HG03175 (cell line): Measurements from ENCODE around the gene CDH2.

Source experiments
- ATAC-seq: cut with Tn5 transposase; IDR thresholded peaks from one replicate; pipeline ENCODE4 v1.9.1; 2021; ENCODE audit warnings: mild to moderate bottlenecking, moderate library complexity; ENCODE audit not compliant: unreplicated experiment

Gene CDH2

DNA sequence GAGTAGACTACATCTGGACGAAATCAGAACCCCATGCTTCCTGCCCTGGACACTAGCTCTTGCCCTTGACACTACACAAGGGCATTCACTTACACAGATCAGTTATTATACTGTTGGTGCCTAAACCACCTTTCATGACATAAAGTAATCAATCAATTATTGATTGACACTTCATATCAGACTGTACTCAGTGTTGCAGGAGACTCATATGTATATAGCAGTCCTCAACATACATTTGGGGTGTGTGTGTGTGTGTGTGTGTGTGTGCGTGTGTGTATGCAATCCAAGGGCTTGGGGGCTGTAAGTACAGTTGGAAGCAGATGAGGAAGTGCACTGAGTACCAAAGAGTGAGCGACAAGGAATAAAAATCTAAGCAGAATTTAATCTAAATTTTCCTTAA is 5.1 kb downstream of the CDH2 start:
- no peak for ATAC-seq

DNA sequence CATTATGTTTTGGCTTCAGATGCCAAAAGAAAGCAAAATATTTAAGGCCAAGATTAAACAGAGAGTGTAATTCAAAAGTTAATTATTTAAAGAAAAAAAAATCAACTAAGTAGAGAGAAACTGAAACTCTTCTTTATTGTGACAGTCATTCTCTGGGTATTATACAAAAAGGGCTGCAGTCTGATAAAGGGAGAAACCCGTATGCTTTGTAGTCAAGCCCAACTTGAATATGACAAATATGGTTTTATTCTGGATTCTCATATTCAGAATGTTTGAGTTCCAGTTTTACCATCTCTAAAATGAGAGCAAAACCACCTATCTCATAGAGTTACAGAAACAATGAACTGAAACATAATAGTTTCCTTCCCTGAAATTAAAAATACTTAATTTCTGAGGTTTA is 8.2 kb downstream of the CDH2 start:
- no peak for ATAC-seq

DNA sequence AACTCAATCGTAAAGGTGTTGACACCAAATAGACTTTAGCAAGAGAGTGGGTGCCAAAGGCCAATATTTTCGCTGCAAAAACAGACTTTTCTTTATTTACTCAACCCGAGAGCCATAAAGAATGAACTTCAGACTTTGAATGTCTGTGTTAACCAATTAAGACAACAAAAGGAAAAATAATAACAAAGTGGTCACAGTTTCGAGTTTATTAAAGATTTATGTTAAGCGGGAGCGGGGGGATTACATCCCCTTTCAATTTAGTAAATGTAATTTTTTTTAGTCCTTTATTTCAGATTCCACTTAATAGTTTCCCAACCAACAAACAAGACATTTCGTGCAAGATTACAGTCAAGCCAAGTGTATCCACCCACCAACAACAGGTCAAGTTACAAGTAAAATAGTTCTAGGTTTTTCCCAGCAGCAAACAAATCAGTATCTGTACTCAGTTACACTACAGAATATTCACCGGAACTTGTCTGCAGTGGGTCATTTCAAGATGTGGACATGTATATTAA is 9.0 kb downstream of the CDH2 start:
- no peak for ATAC-seq

DNA sequence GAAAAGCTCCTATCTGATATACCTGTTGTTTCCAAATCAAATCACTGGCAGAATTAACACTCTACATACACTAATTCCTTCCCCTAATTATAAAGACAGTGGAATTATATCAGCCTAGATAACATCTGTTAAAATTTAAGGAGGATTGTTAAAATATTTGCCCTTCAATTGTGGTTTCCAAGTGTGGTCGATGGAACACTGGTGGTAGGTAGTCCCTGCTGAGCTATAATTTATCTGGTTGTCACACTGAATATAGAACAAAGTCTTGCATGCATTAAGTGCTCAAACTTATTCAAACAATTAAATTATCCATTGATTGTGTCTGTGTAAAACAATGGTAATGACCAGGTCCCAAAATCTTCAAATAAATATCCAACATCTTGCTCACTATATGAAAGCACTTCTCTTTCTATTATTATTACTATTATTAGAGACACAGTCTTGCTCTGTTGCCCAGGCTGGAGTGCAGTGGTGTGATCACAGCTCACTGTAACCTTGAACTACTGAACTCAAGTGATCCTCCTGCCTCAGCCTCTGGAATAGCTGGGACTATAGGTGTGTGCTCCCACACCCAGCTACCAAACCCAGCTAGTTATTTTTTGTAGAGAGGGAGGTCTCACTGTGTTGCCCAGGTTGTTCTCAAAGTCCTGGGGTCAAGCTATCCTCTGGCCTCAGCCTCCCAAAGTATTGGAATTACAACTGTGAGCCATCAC is 12.0 kb downstream of the CDH2 start:
- ATAC-seq = no peak

DNA sequence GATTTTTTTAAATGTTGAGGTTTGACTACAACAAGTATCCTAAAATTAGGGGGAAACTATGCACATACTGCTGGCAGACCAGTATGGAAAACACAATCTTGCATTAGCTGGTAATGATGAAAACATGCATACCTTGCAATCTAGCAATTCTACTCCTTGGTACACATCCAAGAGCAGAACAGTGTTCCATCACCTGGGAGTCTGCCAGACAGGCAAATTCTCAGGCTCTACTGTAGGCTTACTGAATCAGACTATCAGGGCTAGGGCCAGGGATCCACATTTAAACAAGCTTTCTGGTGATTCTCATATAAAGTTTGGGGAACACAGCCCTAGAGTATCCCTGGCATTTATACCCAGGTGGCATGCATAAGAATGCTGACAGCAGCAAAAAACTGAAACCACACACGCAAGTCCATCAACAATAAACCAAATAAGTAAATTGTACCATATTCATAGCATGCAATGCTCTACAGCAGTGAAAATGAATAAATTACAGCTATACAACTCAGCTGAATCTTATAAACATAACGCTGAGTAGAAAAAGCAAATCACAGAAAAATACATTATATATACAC is 13.6 kb downstream of the CDH2 start:
- ATAC-seq = no peak

DNA sequence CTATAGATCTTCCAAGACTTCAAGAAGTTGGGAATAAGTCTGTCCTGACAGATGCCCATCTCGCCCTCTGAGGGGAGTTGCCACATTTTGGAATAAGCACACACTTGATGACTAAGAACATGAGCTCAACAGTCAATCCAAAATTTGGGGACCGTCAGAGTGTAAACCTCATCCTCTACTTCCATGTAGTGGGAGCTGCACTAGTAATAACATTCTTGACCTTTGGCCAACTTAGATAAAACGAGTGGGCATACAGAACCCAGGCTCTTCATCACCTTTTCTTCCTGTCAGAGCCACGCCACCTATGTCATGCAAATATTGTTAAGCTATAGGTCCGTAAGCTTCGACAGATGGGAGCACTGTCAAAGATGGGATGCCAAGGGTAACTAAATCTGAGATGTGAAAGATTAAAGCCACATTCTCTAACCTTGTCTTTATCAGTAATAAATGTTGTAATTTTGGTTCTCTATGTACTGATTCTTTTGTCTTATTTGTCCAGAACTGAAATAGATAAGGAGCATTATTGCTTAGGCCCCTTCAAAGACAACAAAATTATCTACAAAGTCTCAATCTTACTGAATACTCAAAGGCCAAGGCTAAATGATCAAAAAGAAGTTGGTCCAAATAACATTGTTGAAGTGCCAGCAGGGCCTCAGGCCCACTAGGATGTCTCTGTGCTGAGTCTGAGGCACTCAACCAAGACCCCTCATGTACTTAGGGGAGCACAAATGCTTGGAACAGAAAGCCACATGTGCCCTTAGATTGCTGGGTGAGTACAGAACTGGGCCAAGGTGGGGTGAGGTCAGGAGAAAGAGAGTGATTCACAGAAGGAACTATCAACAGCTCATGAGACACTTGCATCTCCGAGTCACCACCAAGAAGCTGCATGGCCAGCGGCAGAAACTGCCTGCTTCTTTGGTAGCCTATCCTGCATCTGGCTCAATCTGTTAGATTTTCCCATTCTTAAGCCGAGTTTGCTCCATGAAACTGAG is 15.0 kb downstream of the CDH2 start:
- no peak for ATAC-seq

DNA sequence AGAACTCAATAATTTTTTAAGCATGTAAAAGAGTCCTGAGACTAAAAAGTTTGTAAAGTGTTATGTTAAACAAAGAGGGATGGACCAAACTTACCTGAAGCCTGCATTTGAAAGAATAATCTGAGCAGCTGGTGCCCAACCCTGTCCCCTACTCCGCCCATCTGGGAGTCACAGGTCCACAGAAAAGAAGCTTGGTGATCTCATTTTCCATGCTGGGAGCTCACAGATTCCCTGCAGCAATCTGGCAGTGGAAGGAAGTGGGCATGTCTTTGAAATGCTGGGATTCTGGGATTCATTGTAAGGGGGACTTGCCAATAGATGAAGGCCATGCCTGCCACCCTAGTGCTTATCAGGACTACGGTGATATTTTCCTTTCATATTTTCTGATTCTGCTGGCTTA is 17.9 kb downstream of the CDH2 start:
- ATAC-seq = no peak

DNA sequence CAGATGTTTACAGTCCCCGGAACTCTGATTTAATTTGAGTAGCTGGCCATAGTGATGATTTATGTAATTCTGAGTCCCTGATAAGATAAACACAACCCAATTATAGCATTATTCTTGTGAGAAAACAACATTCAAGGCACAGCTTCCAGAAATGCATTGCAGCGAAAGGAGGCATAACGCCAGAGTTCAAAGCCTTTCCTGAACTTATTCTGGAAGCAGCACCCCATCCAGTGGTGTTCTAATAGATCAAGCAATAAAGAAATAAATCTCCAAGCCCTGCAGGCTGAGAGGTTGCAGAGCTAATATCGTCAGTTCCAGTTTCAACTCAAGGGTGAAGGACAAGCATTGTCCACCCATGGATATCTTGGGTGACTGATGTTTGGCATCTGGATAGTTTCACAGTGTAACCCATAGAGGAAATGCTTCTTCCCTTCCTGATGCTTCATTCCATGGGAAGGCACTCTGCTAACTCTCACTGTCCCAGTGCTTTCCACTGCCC is 18.8 kb downstream of the CDH2 start:
- ATAC-seq = no peak

DNA sequence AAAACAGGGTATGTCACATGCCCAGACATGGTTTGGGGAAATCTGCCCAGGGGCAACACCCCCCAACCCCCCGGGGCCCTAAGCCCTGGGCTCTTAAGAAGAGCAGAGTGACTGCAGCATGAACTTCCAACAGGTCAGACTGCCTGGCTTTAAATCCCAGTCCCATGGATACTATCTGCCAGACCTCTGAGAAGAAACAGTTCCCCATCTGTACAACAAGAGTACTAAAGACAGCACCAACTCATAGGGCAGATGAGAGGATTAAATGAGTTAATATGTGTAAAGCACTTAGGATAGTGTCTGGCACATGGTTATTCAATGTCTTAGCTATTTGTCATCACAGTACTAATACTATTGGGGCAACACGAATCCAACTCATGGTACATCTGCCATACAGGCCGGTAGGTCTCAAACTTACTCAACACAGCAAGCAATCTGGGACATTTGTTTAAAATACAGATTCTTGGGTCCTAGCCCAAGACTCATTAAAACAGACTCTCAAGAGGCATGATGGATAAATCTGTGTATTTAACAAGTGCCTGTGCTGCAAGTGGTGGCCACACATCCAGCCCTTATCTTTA is 23.4 kb downstream of the CDH2 start:
- ATAC-seq = no peak

DNA sequence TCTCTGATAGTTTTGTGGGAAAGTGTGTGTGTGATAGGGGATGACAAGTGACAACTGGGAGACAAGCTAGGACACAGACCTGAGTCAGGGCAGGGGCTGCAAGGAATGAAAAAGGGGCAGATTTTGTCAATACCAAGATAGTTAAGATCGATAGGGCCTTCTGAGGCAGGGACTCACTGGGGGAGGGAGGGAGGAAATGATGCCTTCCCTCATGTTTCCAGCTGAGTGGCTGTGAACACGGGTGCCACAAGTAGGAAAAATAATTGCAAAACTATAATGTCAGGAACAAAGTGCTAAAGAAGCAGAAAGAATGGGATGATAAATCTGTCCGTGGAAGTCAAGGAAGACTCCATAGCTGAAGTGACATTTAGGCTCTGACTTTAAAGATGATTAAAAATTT is 24.2 kb downstream of the CDH2 start:
- ATAC-seq = no peak

DNA sequence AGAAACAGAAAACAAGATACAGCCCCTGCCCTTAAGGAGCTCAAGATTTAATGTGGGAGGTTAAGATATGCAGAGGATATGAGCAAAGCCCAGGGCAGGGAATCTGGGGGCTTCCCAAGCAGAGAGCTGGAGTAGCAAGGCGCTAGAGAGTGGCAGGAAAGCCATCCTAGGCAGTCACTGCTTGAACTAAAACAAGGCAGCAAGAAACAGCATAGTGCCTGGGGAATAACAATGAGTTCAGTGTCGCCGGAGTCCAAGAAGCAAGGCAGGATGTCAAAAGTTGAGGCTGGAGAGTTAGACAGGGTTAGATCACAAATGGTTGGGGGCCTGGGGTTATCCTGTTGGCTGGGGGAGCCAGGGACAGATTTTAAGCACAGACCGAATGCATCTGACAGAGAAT is 24.6 kb downstream of the CDH2 start:
- ATAC-seq = no peak

DNA sequence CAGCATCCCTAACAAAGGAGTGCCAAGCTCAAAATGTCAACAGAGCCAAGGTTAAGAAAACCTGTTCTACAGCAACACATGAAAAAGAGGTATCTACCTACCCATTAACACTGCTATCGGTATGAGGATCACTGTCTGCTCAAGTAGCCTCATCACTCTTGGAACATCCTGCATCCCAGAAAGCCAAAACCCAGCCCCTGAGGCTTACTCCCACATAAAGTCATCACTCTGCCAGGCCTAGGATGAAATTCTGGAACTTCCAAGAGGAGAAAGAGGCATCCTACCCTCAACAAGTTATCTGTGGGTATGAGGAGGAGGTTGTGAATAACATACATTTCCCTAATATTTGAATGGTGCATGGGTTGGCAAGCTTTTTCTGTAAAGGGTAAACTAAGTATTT is 25.5 kb downstream of the CDH2 start:
- ATAC-seq = no peak

DNA sequence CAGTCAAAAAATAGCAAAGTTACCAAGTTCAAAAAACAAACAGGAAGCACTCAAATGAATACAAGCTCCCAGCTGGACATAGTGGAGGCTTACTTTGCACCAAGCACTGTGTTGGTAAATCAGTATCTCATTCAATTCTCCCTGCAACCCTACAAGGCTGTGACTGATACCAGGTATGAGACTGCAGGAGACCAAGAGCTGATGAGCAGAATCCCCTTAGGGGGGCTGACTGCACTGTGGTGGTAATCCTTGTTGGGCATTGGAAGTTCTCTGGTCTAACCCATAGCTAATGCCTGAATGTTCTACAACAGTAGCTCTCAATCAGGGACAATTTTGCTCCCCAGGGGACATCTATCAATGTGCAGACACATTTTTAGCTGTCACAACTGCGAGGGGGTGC is 26.0 kb downstream of the CDH2 start:
- ATAC-seq = no peak

DNA sequence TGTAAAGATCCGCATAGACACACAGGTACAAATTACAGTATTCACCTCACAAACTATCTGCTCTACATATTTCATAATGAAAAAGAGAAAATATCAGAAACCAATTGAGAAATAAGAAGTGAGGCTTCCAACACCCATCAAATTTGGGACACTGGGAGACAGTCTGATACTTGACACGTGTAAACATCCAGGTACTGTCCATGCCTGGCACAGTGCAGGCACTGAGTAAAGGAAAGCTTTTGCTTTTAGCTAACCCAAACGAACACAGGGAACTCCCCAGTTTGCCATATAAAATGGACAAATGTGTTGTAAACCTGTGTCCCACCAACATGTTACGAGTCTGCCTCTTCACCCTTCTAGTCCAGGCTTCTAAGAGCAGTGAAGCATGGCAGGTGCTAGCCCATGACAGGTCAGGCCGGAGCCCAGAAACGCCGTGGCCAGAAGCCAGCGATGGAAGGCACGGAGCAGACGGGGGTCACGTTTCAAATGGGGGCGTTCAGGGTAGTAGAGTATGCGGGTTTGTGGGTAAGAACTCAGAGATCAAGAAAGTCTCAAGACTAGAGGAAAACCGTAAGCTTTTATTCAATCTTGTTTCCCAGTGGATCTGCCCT is 27.0 kb downstream of the CDH2 start:
- ATAC-seq = no peak

DNA sequence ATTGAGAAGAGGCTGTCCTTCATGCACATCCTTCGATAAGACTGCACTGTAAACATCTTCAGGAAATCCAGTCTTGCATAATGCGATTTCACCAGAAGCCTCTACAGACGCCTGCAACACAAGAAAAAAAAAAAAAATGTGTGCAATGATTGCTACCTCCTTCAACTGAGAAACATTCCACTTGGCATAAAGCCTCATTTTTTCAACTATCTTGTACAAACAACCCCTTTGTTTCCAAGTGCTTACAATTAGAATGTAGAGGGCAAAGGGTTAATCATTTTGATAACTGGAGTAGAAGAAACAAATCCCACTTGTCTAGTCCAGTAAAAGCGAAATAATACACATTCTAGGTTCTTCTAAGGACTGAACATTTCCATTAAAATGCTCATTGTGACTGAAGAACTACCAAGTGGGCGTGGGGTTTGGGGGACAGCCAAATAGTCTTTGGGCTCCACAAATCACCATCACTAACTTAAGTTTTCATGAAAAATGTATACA is 29.2 kb downstream of the CDH2 start:
- no peak for ATAC-seq

DNA sequence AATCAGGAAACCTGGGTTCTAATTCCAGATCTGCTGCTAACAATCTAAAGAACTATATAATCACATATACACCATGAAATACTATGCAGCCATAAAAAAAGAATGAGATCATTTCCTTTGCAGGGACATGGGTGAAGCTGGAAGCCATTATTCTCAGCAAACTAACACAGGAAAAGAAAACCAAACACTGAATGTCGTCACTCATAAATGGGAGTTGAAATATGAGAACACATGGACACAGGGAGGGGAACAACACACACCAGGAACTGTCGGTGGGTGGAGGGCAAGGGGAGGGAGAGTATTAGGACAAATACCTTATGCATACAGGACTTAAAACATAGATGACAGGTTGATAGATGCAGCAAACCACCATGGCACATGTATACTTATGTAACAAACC is 33.2 kb downstream of the CDH2 start:
- ATAC-seq = no peak

DNA sequence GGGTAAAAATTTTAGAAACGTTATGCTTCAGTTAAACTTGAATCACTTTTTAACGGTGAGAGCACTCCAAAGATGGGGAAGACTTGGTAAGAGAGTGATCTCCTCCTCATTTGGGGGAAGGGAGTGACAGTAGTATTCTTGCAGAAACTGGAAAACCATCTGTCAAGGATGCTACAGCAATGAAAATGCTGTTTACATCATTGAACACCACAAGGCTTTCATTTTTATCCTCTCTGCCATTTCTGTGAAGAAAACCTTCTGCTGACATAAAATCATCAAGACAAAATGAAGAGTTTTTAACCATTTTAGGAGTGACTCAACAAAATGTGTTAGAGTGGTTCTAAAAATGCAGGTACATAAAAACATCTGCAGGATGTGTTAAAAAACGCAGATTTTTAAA is 38.1 kb downstream of the CDH2 start:
- no peak for ATAC-seq

DNA sequence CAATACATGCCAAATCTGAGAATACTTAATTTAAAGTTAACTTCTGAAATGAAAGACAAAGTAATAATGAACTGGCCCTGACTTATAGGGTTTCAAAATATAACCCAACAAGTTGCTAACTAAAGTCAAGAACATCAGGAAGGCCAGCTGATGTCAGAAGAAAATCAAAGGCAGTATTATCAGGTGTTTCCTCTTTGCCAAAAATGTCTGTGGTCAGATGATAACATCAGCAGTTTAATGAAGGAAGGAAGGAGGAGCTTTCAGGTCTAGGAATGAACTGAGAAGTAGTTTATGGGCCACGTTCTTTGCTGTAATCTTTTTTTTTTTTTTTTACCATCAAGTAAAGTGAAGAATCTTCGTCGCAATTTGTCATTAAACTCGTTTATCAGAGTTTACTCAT is 40.9 kb downstream of the CDH2 start:
- no peak for ATAC-seq

DNA sequence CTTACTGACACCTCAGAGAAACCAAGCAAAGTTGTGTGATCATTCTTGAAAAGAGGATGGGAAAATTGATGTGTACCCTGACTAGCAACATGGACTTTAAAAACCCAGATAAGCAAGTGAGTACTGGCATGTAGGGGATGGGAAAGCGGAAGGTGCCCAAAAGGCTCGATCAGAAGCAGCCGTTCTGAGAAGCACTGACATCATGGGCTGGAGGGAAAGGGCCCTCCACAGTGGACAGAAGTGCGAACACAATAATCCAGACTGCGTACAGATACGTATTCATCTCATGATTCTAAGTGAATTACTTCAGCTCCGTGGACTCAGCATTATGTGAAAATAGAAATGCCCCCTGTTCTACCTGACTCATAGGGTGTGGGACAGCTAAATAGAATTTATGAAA is 42.2 kb downstream of the CDH2 start:
- ATAC-seq = no peak

DNA sequence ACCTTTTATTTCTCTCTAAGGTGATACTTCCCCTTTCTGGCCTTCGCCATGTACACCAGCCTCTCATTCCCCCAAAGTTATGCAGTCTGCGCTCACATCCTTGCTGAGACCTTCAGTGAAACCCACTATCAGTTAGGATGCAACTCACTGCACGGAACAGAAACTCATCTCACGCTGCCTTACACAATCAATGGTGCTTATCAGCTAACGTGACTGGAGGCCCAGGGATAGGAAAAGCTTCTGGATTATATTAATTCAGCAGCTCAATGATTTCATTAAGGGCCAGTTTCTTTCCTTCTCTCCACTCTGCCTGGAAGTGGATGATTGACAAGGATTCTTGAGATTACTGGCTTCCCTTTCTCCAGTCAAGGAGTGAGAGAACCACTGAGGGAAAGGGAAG is 44.8 kb downstream of the CDH2 start:
- ATAC-seq = no peak

DNA sequence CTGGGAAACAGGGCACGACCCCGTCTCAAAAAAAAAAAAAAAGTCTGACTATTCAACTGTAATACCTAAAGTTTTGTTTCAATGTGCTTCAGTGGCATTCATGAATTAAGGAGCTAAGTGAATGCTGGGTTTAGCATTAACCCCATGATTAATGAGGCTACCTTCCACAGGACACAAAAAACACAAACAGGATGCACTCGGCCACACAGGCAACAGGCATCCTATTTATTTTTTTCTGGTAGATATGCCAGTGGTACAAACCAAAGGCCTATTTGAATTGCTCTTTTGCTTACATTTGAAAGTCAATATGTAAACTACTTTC is 48.3 kb downstream of the CDH2 start:
- ATAC-seq = no peak
